HG02798 (cell line): ENCODE measurements around the gene DDHD1.
"Not testable (repeated sequence)": the region's sequence is repeated elsewhere in the genome, so short reads cannot be mapped to it uniquely, and the experiment has no call there.

Source experiments
- ATAC-seq: cut with Tn5 transposase; IDR thresholded peaks from one replicate; pipeline ENCODE4 v1.9.1; 2021; ENCODE audit warnings: mild to moderate bottlenecking; ENCODE audit not compliant: unreplicated experiment, poor library complexity

DDHD1 gene

DNA sequence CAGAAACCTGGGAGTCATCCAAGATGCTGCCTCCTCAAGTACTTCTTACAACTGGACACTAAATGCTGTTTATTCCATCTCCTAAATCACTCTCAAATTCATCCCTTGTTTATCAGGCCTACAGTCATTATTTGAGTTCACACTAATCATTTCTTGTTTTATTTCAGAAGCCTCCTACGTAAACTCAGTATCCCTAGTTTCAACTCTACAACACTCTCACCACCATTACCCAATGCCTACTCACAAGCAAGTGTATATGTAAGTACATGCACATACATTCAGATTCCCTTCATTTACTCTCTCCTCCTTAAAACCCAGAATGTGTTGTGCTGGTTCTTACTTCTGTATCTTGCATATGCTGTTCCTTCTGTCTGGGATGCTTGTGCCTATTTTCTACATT, 43.0 kb downstream of the DDHD1 start:
- no peak for ATAC-seq

DNA sequence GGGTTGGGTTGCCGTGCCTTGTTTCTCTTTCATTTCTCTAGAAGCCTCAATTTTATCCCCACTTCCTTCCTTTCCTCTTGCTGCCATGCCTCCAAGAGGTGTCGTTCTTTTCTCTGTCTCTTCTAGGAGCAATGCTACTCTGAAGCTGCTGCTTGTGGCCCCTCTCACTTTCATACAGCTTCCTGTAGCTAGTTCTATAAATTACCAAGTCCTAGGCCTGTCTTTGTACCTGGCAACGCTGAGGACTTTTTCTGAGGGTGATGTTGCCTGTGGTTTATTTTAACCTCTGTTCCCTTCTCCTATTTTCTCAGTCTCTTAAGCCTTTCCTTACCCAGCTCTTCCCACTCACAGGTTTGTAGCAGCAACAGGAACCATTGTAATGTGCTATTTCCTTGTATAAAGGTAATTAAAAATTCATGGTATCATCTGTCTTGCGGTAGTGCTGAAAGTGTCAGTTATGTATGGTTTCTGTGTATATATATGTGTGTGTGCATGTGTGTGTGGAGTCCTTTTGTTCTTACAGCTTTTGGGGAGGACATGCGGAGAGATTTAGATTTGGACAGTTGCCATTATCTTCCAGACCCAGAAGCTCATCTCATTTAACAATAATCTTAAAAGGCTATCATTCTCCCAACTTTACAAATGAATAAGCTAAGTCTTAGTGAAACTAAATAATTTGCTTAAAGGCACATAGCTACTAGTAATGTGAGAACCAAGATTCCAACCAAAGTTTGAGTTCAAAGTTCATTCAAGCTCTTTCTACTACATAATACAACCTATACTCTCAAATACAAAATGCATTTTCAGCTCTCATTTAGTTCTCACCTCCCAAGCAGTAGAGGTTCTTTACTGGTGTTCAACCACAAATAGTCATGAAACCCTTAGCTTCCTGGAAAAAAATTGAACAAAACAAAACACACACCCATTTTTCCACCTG, 43.8 kb downstream of the DDHD1 start:
- ATAC-seq: peak; percentile 83

DNA sequence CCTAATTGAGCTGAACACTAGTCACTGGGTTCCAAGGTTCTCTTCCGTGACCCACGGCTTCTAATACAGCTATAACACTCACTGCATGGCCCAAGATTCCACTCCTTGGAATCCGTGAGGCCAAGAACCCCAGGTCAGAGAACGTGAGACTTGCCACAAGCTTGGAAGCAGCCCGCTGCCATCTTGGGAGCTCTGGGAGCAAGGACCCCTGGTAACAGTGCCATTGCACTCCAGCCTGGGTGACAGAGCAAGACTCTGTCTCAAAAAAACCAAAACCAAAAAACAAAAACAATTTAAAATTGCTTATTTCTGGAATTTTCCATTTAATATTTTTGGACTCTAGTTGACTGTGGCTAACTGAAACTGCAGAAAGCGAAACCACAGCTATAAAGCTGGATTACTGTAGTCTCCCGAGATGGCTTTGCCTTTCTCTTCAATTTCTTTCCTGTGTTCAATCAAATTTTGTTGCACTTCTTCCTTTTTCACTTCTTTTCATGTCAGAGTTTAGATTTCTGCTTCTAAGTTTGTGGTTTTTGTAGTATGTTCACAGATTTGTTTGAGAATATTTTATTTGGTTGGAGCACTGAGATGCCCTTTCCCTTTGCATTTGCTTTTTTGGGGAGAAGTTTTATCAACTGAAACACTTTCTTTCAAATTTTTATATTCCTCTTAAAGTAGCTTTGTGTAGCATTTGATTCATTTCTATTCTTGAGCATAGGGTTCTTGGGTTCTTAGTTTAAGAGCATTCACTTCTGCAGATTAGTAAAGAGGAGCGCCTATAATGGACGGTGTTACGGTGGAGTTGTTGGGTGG, 44.6 kb downstream of the DDHD1 start:
- no peak for ATAC-seq

DNA sequence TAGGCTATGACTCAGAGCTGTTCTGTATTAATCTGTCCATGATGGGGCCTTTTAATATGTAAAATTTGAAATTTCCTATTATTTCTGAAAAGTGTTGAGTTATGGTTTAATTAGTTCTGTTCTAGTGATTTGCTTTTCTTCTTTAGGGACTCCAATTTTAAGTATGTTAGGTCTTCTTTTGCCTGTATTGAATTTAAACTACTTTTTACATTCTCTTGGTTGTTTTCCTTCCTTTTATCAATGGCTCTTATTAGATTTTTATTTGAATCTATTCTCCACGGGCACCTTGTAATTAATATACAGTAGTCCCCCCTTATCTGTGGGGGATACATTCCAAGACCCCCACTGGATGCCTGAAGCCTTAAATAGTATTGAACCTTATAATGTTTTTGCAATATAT, 46.4 kb downstream of the DDHD1 start:
- no peak for ATAC-seq

DNA sequence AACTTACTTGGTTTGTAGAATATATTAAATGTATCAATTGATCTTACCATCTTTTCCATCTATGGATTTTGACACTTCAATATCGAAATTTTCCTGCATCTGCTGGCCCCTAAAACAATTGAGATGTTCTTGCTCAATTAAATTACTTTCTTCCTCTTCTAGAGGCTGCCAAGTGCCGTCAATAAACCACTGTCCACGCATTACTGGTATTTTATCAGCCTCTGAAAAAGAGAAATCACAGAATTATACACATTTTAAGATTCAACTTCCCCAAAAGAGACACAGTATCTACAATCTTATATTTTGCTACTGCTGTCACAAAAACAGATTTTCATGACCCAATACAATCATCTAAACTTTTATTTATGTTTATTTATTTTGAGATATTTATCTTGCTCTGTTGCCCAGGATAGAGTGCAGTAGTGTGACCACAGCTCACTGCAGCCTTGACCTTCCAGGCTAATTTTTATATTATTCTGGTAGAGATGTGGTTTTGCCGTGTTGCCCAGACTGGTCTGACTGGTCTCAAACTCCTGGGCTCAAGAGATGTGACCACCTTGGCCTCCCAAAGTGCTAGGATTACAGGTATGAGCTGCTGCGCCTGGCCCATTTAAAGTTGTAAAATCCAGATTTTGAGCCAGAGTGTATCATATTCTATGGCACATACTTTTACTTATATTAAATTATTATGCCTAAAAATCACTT, 49.3 kb downstream of the DDHD1 start:
- no peak for ATAC-seq

DNA sequence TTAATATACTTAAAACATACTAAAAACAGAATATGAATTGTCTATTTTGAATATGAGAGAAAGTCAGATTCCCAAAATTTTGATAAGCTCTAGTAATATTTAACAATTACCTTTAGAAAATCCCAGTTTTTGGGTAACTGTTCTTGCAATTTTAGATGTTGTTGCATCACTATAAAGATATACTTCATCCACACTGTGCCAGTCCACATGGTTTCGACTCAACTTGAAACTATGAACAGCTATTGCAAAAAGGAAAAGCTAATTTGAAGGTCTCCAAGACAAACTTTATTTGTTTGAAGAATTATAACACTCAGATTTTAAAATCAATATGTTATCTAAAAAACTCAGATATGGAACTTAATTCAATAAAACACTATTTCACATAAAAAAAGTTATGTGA, 59.9 kb downstream of the DDHD1 start:
- ATAC-seq: no peak

DNA sequence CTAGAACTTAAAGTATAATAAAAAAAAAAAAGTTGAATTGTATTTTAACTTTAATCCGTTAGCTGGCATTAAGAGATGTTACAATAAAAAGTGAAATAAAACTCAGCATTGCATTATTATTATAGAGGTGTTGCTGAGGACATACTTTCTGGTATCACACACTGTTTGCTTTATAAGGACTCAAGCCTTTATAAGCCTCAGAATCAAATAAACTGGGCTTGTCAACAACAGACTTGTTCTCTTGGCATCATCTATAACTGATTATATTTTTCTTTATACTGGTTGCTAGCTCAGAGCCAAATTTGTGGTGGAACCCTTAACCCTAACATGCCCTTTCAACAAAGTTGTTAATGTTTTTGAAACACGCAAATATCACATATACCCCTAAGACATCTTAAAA, 62.3 kb downstream of the DDHD1 start:
- ATAC-seq: no peak

DNA sequence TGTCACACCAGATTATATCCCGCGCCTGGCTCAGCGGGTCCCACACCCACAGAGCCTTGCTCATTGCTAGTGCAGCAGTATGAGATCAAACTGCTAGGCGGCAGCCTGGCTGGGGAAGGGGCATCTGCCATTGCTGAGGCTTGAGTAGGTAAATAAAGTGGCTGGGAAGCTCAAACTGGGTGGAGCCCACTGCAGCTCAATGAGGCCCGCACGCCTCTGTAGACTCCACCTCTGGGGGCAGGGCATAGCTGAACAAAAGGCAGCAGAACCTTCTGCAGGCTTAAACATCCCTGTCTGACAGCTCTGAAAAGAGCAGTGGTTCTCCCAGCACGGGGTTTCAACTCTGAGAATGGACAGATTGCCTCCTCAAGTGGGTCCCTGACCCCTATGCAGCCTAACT, 68.2 kb downstream of the DDHD1 start:
- not testable (repeated sequence) for ATAC-seq

DNA sequence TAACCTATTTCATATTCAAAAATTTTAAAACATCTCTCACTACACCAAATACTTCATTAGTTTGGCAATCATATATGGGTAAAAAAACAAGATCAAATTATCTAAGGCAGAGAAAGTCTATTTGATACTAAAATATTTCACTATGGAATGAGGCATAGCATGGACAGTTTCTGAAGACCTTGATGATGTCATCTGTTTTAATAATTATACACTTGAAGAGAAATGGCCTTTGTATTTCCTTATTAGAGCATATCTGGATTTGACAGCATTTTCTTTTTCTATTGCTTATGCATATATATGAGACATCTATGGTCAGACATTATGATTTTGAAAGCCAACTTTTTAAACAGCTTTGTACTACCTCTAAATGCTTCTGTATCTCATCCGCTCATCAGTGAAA, 88.6 kb downstream of the DDHD1 start:
- ATAC-seq: no peak

DNA sequence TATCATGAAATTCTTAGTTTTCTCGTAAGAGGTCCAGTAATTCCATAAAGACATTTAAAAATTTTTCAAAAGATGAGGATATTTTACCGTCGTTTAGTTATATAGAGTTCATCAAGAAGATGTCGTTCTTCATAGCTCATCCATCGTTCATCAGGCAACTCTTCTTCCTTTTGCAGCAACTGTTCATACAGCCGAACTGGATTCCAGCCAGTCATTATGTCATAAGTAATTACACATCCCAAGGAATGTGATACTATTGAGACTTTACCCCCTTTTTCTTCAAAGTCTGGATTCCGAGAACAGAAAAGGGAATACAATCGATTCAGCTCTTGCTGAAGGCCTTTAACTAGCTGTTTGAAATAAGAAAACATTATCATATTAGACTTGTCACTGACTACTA, 90.3 kb downstream of the DDHD1 start:
- no peak for ATAC-seq

DNA sequence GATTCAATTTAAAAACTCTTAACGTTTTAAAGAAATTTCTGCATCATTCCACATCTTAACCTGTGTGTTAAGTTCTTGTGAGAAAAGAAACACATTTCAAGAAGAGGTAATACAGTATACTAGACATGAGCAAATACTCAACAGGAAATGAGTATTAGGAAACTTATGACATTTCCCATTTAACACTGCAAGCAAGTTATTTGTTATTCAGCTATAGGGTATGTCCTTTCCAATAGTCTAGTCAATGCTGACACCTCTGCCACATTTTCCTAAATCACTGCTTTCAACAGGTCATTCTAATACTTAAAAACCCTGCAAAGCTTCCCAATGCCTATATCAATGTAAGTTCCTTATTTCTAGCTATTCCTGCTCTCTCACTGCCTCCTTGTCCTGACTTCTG, 93.1 kb downstream of the DDHD1 start:
- ATAC-seq: no peak

DNA sequence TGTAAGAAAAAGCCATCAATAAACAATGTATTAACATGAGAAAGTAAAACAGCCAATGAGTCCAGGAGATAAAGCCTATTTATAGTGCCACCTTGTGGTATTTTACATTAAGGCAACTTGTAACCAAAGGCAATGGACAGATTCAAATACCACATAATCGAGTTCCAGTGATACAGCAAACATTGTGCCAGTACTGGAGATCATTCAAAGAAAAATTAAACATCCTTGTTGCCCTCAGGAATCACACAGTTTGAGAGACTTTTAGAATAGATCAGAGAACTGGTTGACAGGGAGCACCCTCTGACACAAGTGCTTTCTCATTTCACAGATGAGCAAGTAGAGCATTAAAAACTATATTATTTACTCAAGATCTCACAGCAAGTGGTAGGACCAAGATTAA, 98.1 kb downstream of the DDHD1 start:
- peak; percentile 68 for ATAC-seq

DNA sequence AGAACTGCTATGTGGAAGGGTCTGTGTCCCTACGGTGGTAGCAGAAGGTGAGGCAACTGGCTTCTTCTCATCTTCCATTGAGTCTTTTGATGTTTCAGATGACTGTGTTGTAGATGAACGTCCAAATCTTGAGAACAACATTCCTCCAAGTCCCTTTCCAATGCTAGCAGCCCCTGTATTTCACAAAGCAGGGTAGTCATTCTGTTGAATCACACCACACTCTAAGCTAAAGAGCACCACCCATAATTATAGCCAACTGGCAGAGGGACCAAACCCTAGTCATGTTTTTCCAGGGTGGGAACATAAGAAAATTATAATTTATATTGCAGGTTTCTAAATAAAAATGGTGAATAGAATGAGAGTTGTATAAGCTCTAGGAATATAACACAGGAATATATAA, 98.7 kb downstream of the DDHD1 start:
- ATAC-seq: no peak

DNA sequence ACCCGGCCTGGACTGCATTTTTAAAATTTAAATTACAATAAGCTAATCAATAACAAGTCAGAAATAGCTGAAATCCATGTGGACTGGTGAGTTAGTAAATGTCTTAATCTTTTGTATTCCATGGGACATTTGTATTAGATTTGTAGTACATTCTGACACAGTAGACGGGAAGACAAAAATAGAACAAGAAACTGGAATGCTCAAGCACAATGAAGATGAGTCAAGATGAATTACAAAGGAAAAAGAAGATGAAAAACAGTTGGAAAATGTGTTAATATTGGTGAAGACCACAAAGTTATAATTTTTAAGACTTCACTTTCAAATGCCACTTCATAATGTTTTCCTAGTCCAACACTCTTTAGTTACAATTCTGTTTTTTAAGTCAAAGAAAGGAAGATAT, 104.5 kb downstream of the DDHD1 start:
- ATAC-seq: no peak

DNA sequence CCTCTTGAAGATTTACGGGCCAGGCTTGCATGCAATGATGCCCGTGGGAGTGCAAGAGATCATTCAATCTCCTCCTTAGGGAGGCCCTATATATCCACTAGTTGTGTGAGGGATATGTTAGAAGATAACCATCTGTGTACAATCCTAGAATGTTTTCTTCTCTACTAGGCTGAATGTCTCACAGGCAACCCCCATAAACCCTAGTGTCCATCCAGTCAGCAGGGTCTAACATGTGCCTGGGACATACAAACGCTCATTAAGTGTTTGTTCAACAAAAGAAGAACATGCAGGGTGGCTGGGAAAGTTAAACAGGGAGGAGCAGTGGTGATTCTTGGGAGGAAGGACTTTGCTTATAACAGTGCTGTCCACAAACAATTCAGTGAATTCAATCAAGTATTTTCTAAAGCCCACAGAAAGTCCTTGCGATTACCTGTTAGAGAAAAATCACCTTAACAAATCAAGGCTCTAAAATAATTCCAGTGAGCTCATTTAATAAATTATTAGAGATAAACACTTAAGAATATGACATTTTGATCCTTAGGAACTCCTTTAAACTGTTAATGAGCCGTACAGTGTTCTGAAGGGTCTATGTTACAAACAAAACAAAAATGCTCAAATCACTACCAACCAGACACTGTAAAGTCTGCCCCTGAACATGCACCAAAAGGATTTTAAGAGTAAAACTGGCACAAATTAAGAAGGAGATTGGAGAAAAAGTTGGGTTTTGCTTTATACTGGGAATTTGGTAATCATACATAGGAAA, 105.6 kb downstream of the DDHD1 start:
- no peak for ATAC-seq

DNA sequence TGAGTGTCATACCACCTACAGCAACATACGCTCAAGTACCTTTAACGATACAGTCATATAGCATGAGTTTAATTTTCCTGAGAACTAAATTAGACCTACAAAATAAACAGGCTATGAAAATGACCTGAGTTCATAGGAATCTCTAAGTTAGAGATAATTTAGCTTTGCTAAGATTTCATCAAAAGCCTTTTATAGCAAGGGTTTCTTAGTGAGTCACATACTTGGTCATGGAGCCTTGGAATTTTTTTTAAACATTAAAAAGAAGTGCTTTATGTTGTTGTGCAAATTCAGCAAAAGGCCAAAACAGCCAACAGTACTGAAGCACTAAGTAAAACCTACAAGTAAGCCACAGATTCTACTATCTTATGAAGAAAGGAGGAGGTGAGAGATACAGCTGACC, 108.6 kb downstream of the DDHD1 start:
- ATAC-seq: no peak

DNA sequence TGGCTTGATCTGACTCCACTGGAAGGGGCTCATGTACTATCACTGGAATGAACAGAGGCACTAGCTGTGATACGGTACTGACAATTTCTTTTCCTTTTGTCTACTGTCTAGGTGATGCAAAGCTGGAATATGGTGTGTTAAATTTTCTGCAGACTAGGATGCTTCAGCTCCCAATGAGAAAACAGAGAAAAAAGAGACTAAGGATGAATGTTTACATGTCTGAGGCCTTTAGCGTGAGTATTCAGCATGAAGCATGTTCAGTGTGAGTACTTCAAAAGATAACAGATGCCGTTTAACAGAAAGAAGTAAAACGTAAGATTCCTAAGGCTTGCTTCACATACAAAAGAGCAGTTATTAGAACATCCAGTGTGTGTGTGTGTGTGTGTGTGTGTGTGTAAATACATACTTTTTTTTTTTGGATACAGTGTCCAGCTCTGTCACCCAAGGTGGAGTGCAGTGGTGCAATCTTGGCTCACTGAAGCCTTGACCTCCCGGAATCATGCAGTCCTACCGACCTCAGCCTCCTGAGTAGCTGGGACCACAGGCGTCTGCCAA, 110.0 kb downstream of the DDHD1 start:
- ATAC-seq: no peak

DNA sequence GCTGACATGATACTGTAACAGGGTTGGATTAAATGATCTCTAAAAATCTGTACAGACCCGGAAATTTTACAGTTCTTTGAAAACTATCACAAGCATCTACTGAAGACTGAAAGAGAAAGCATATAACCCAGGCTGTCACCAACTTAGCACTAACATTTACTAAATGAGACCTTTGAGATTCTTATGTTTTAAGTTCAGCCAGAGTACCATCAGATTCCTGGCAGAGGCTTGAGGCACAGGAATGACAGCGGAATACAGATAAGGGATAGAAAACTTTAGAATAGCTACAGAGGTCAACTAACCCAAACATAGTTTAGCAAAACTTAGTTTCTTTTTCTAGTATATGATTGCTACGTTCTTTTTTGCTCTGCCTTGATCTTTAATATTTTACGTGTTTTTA, 110.6 kb downstream of the DDHD1 start:
- no peak for ATAC-seq

DNA sequence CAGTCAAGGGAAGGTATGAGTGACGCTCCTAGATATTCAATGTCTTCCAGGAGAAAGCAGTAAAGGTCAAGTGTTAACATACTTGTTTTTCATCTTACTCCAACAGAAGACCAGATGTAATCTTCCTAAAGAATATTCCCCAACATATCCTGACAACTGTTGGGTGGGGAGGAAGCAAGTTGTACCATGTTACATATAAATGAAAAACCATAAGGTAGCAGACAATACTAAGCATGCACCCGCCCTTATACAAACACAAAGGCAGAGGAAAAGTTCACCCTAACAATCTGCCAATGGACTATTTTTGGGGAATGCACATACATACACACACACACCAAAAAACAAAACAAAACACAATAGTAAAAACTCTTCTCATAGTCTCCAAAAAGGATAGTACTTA, 112.1 kb downstream of the DDHD1 start:
- no peak for ATAC-seq

DNA sequence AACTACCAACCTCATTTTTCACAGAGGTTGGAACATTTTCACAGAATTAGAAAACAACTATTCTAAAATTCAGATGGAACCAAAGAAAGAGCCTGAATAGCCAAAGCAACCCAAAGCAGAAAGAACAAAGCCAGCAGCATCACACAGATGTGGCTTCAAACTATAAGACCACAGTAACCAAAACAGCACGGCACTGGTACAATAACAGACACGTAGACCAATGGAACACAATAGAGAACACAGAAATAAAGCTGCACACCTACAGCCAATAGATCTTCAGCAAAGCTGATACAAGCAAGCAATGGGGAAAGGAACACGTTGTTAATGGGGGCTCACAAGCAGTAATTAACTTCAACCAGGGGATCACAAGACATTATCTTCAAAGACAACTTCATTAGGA, 114.5 kb downstream of the DDHD1 start:
- no peak for ATAC-seq
